GM21447 (cell line): ENCODE measurements around the gene MRPS15.
"Not testable (repeated sequence)": the region's sequence is repeated elsewhere in the genome, so short reads cannot be mapped to it uniquely, and the experiment has no call there.

Source experiments
- ATAC-seq: cut with Tn5 transposase; IDR thresholded peaks from one replicate; pipeline ENCODE4 v1.9.1; 2021; ENCODE audit not compliant: unreplicated experiment

MRPS15 gene

GRCh38 chr1:36463803-36464604 is at the start of gene MRPS15:
TSS of gene MRPS15 (minus strand) at chr1:36464384. CDS start at chr1:36464275, 109 bp downstream.
- ATAC-seq = peak; percentile 87

GRCh38 chr1:36512842-36513241 is 48.7 kb upstream of the MRPS15 start:
- no peak for ATAC-seq

GRCh38 chr1:36511804-36512798 is 47.9 kb upstream of the MRPS15 start:
- no peak for ATAC-seq

GRCh38 chr1:36511220-36511619 is 47.0 kb upstream of the MRPS15 start:
- not testable (repeated sequence) for ATAC-seq

GRCh38 chr1:36510418-36510817 is 46.2 kb upstream of the MRPS15 start:
- ATAC-seq = no peak

- no peak for ATAC-seq
Observed at GRCh38 chr1:36508257-36508656, 44.1 kb upstream of the MRPS15 start.

GRCh38 chr1:36506276-36506920 is 42.2 kb upstream of the MRPS15 start:
- ATAC-seq = no peak

- ATAC-seq = no peak
Observed at GRCh38 chr1:36503733-36504132, 39.5 kb upstream of the MRPS15 start.

- no peak for ATAC-seq
Observed at GRCh38 chr1:36503159-36503558, 39.0 kb upstream of the MRPS15 start.

- no peak for ATAC-seq
Observed at GRCh38 chr1:36502616-36503015, 38.4 kb upstream of the MRPS15 start.

- not testable (repeated sequence) for ATAC-seq
Observed at GRCh38 chr1:36501911-36502310, 37.7 kb upstream of the MRPS15 start.

- ATAC-seq = no peak
Observed at GRCh38 chr1:36497207-36497606, 33.0 kb upstream of the MRPS15 start.

GRCh38 chr1:36494971-36495370 is 30.8 kb upstream of the MRPS15 start:
- no peak for ATAC-seq

GRCh38 chr1:36493524-36493923 is 29.3 kb upstream of the MRPS15 start:
- no peak for ATAC-seq

GRCh38 chr1:36492491-36492890 is 28.3 kb upstream of the MRPS15 start:
- ATAC-seq = no peak

GRCh38 chr1:36489258-36490051 is 25.3 kb upstream of the MRPS15 start:
- not testable (repeated sequence) for ATAC-seq

- no peak for ATAC-seq
Observed at GRCh38 chr1:36487906-36488305, 23.7 kb upstream of the MRPS15 start.

- ATAC-seq = not testable (repeated sequence)
Observed at GRCh38 chr1:36487336-36487725, 23.1 kb upstream of the MRPS15 start.

- no peak for ATAC-seq
Observed at GRCh38 chr1:36486439-36487335, 22.5 kb upstream of the MRPS15 start.
